ENCODE measurements around the gene PRAMEF10.
"Not testable (repeated sequence)": the region's sequence is repeated elsewhere in the genome, so short reads cannot be mapped to it uniquely, and the experiment has no call there.

PRAMEF10 gene, protein sequence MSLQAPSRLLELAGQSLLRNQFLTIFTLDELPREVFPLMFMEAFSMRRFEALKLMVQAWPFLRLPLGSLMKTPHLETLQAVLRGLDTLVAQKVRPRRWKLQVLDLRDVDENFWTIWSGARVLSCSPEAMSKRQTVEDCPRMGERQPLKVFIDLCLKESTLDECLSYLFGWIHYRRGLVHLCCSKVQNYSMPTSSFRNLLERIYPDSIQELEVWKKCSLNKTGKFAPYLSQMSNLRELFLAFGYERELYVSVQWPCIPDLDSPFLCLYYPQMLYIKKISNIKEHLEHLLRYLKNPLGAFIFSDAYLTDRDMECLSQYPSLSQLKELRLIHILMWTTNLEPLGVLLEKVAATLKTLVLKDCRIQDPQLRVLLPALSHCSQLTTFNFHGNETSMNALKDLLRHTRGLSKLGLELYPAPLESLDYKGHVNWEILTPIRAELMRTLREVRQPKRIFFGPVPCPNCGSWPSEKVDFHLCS

DNA sequence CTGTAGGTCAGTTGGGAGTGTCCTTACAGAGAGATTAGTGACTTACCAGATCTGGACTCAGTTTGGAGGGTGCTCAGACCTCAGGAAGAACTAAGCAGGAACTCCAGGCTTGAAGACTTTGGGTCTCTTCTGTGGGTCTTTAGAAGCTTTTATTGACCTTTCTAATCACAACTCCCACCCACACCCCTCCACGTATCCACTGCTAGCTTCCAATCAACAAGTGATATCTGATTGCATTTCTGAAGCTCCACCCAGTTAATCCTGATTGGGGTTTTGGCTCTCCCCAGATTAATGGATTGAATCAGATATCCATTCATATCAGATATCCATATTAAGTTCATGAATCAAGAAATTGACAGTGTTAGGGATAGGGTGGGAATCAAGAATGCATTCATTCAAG lies at the start of gene PRAMEF10:
PRAMEF10 (minus strand) TSS at position 101 of the 400 bp plus-strand sequence. CDS start 2,423 bp downstream, outside the sequence.
- not testable (repeated sequence) for DNase-seq (ENCODE audit: low read depth)

DNA sequence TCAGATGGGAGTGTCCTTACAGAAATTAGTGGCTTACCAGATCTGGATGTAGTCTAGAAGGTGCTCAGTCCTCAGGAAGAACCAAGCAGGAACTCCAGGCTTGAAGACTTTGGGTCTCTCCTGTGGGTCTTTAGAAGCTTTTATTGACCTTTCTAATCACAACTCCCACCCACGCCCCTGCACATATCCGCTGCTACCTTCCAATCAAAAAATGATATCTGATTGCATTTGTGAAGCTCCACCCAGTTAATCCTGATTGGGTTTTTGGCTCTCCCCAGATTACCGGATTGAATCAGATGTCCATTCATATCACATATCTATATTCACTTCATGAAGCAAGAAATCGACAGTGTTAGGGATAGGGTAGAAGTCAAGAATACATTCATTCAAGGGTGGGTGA lies 49.4 kb upstream of the PRAMEF10 start, which contains the start of gene PRAMEF6:
PRAMEF6 (minus strand) TSS at position 101 of the 400 bp plus-strand sequence. CDS start 5,062 bp downstream, outside the sequence.
- not testable (repeated sequence) for DNase-seq (ENCODE audit: low read depth)

DNA sequence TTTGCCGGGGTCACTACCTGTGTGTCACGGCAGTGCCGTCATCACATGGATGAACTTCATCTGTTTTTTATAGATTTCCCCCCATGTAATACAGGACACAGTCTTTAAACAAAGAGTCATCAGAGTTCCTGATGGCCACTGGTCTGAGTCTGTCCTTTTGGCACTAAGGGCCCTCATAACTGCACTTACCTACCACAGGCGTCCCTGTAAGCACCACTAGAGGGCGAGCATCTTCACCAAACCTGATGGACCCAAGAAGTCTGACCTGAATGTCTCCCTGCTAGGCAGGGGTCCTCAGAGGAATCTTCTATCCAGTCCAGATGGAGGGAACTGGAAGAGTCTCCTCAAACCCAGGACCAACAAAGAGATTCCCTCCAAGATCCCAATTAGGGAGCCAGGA lies 26.3 kb upstream of the PRAMEF10 start:
- DNase-seq (ENCODE audit: low read depth), result not testable (repeated sequence)

DNA sequence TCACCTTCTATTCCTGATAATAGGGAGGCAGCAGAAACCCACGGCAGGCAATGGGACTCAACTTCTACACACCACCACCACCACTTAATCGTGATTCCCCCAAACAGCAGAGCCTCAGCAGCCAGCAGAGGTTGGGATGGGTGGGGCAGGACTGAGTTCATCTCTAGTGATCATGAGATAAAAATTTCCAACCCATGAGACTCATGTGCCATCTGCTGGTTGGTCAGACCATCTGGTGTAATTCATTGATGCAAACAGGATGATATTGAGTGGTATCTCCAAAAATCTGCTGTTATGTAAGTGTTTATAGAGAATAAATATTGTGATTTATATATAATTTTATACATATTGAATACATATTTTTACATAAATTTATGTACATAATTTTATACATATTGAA lies 23.7 kb upstream of the PRAMEF10 start:
- not testable (repeated sequence) for DNase-seq (ENCODE audit: low read depth)

DNA sequence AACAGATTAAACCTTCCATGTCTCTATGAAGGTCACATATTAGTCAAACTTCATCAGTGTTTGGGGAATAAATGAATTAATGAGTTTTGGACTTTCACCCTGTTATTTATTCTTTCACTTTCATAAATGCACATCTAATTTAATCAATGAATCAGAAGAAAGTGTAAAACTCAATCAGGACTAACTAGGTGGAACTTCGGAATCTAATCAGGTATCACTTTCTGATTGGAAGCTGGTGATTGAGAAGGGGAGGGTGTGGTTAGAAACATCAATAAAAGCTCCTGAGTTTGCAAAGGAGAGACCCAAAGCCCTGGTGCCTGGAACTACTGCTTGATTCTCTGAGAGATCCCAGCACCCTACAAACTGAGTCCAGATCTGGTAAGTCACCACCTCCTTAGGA lies 18.2 kb upstream of the PRAMEF10 start, which contains the start of gene PRAMEF7:
PRAMEF7 (plus strand) TSS at position 301 of the 400 bp plus-strand sequence. CDS start 1,083 bp downstream, outside the sequence.
- DNase-seq (ENCODE audit: low read depth), result not testable (repeated sequence)

DNA sequence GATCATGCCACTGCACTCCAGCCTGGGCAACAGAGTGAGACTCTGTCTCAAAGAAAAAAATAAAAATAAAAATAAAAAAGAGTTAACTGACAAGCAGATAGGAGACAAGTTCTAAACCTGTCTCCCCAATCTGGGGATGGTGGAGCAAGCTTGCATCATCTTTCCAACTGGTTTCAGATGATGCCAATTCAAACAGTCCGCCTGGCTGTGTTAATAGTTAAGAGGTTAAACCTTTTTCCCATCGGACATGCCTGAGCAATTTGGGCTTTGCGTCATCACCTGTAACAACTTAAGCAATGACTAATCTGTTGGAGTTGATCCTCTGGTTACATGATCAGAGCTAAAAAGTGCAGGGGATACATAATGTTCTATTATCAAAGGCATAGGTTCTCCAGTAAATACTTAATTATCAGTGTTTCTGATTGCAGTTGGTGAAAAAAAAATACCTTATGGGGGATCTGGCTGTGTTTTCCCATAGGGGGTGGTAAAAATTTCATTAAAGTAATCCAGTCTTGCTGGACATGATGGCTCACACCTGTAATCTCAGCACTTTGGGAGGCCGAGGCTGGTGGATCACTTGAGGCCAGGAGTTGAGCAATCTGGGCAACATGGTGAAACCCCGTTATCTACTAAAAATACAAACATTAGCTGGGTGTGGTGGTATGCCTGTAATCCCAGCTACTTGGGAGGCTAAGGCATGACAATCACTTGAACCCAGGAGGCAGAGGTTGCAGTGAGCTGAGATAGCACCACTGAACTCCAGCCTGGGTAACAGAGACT lies 5.9 kb upstream of the PRAMEF10 start:
- not testable (repeated sequence) for DNase-seq (ENCODE audit: low read depth)

DNA sequence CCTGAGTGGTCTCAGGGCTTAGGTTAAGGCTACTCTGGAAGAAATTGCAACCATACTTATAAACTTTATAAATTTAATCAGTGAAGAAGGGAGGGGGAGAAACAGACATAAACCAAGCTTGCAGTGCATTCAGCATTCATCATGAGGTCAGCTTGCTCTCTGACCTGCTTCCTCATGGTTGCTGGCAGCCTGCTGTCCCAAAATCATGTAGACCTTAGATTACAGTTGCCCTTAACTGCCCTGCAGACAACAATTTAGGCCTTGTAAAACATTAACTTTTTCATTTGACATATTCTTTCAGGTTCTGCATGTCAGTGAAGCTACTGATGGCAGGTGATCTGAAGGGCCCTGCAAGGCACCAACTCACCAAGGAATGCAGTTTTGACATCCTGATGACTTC lies 1.1 kb upstream of the PRAMEF10 start:
- DNase-seq (ENCODE audit: low read depth), result not testable (repeated sequence)

DNA sequence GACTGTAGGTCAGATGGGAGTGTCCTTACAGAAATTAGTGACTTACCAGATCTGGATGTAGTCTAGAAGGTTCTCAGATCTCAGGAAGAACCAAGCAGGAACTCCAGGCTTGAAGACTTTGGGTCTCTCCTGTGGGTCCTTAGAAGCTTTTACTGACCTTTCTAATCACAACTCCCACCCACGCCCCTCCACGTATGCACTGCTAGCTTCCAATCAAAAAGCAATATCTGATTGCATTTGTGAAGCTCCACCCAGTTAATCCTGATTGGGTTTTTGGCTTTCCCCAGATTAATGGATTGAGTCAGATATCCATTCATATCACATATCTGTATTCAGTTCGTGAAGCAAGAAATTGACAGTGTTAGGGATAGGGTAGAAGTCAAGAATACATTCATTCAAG lies 12.0 kb downstream of the PRAMEF10 start, which contains the start of gene PRAMEF4:
PRAMEF4 (minus strand) TSS at position 101 of the 400 bp plus-strand sequence. CDS start 2,807 bp downstream, outside the sequence.
- not testable (repeated sequence) for DNase-seq (ENCODE audit: low read depth)

DNA sequence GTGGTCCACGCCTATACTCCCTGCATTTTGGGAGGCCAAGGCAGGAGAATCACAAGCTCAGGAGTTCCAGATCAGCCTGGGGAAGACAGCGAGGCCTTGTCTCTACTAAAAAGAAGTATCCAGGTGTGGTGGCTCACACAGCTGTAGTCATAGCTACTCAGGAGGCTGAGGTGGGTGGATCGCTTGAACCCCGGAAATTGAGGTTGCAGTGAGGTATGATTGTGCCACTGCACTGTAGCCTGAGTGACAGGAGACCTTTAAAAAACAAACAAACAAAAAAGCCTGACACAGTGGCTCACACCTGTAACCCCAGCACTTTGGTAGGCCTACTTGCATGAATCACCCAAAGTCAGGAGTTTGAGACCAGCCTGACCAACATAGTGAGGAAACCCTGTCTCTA lies 19.6 kb downstream of the PRAMEF10 start:
- DNase-seq (ENCODE audit: low read depth), result not testable (repeated sequence)

DNA sequence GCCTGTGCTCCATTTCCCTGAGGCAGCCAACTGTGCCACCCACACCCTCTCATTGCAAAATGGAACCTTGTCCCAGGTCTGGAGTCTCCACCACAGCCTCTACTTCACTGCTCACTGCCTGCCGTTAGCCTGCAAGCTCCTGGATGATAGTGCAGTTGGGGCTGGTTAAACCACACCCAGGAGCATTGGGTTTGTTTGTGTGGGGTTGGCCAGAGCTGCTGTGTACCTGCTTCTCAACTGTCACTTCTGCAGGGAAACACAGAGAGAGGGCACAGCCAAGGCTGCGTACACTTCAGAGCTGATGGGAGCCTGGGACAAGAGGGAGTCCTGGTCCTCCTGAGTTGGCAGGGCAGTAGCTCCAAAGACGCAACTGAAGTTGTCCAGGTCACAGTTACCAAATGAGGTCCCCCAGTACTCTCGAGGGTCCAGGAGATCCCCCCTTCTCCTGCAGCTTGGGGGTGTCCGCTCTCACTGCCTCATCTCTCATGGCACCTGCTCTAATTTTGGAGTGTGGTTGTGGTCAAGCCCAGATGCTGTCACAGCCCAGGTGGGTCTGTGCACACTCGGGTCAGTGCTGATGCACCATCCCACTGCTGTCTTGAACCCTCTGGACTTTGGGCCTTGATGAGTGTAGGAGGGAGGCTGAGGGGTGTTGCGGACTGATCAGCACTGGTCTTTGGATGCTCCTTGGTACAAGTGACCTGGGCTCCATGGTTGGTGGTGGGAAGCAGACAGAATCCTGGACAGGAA lies 34.8 kb downstream of the PRAMEF10 start:
- DNase-seq (ENCODE audit: low read depth), result not testable (repeated sequence)

DNA sequence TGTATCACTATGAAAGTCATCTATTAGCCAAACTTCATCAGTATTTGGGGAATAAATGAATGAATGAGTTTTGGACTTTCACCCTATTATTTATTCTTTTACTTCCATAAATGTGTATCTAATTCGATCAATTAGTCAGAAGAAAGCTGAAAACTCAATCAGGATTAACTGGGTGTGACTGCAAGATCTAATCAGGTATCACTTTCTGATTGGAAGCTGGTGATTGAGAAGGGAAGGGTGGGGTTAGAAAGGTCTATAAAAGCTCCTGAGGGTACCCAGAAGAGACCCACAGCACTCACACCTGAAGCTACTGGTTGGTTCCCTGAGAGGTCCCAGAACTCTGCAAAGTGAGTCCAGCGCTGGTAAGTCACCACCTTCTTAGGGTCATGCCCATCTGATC lies 41.3 kb downstream of the PRAMEF10 start, which contains the start of gene PRAMEF2:
PRAMEF2 (plus strand) TSS at position 301 of the 400 bp plus-strand sequence. CDS start 1,924 bp downstream, outside the sequence.
- DNase-seq (ENCODE audit: low read depth), result not testable (repeated sequence)

DNA sequence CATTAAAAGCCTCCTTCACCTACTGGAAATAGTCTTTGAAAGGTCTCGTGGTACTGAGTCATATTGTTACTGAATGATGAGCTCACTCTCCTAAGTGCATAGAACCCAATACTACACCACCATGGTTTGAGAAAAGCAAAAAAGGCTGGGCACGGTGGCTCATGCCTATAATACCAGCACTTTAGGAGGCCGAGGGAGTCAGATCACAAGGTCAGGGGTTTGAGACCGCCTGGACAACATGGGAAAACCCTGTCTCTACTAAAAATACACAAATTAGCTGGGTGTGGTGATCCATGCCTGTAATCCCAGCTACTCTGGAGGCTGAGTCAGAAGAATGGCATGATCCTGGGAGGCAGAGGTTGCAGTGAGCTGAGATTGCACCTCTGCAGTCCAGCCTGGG lies 46.3 kb downstream of the PRAMEF10 start:
- no peak for DNase-seq (ENCODE audit: low read depth)

DNA sequence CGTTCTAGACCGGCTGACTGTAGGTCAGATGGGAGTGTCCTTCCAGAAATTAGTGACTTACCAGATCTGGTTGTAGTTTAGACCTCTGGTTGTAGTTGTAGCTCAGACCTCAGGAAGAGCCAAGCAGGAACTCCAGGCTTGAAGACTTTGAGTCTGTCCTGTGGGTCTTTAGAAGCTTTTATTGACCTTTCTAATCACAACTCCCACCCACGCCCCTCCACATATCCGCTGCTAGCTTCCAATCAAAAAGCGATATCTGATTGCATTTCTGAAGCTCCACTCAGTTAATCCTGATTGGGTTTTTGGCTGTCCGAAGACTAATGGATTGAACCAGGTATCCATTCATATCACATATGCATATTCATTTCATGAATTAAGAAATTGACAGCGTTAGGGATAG lies 49.5 kb downstream of the PRAMEF10 start, which contains the start of gene HNRNPCL1:
HNRNPCL1 (minus strand) TSS at position 101 of the 400 bp plus-strand sequence. CDS start 431 bp downstream, outside the sequence.
- DNase-seq (ENCODE audit: low read depth), result not testable (repeated sequence)
